Loucy (cell line): ENCODE data around the gene TRIM15.

ENCODE experiments used
- EZH2phosphoT487 ChIP-seq: fragments of 200-600 bp; IDR thresholded peaks from 2 replicates; pipeline ENCODE4 v1.6.1; 2018; ENCODE audit warnings: antibody characterized with exemption, mild to moderate bottlenecking, moderate library complexity, borderline replicate concordance
- TF ChIP-seq, protein P1 (sequence below): fragments of 200-600 bp; sonication (generic); conservative IDR thresholded peaks from 2 replicates; pipeline ENCODE4 v1.5.1; 2014; ENCODE audit warnings: mild to moderate bottlenecking, antibody characterized with exemption, low read length

DNA sequence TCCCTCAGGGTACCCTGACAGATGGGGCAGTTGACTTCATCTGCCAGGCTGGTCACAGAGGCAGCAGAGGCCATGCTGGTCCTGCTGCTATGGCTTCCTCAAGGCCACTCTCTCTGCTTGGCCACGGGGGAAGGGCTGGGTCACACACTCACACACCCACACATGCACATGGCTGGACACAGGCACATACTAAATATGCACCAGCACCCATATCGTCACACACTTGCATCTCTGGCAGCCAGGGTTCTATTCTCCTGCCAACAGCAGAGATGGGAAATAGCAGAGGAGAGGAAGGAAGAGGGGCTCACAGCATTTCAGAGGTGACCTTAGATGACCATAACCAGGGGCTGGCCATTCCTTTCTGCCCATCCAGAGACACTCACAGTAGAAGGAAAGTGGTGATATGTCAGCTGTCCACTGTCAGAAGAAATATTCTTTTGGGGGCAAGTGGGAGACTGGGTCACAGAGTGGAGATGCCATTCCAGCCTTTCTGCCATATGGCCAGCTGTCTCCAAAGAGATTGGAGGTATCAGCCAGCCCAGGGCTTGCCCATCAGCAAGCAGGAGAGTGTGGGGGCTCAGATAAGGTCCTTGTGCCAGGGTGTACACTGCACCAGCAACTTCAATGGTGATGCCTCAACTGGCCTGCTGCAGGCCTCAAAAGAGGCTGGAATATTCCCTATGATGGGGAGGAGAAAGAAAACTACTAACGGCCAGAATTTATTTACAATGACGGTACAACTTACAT is 2.4 kb upstream of the TRIM15 start, which contains the start of gene TRIM10:
- TF ChIP-seq, protein P1, sequence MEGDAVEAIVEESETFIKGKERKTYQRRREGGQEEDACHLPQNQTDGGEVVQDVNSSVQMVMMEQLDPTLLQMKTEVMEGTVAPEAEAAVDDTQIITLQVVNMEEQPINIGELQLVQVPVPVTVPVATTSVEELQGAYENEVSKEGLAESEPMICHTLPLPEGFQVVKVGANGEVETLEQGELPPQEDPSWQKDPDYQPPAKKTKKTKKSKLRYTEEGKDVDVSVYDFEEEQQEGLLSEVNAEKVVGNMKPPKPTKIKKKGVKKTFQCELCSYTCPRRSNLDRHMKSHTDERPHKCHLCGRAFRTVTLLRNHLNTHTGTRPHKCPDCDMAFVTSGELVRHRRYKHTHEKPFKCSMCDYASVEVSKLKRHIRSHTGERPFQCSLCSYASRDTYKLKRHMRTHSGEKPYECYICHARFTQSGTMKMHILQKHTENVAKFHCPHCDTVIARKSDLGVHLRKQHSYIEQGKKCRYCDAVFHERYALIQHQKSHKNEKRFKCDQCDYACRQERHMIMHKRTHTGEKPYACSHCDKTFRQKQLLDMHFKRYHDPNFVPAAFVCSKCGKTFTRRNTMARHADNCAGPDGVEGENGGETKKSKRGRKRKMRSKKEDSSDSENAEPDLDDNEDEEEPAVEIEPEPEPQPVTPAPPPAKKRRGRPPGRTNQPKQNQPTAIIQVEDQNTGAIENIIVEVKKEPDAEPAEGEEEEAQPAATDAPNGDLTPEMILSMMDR: no peak
- no peak for TF ChIP-seq EZH2phosphoT487
